IPS DF 4.7 (cell line): ENCODE results near the gene RPTOR.
"Not testable (repeated sequence)": the region's sequence is repeated elsewhere in the genome, so short reads cannot be mapped to it uniquely, and the experiment has no call there.

Experiments
- DNase-seq: peaks from one replicate; pipeline ENCODE4 v3.0.0-alpha.2; 2013; ENCODE audit warnings: low spot score; ENCODE audit errors: extremely low read depth

RPTOR gene

DNA sequence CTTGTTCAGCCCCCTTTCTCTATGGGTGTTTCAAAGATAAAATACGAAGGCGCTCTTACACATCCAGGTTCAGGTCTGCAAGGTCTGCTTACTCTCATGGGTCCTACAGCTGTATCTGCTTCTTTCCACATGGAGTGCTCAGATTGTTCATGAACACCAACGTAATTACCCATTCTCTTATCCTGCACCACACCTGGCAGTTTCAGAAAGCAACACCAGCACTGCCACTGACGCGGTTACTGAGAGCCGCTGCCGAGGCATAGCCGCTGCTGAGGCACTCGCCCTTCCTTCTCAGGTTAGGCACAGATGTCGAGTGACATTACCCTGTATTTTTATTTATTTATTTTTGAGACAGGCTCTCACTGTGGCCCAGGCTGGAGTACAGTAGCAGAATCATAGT lies 147.1 kb downstream of the RPTOR start:
- no peak for DNase-seq

DNA sequence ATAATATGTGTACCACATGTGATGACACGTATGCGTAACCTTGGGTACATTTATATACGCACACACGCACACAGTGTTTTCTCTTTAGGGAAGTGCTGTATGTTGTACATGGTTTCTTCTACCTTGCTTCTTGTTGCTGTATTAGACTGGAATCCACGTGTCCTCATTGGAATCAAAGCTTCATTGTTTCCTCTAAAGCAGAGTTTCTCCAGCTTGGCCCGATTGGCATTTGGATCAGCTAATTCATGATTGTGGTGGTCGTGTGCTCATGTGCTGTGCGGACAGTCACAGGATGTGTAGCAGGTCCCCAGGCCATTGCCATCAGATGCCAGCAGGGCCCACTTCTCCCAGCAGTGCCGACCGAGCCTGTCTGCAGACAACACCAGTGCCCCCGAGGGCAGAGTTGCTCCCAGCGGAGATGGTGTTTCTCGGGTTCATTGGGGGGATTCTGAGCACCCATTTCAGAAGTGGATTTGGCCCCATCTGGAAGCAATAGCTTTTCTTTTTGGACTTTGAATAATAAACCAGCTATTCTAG lies 148.4 kb downstream of the RPTOR start:
- no peak for DNase-seq

DNA sequence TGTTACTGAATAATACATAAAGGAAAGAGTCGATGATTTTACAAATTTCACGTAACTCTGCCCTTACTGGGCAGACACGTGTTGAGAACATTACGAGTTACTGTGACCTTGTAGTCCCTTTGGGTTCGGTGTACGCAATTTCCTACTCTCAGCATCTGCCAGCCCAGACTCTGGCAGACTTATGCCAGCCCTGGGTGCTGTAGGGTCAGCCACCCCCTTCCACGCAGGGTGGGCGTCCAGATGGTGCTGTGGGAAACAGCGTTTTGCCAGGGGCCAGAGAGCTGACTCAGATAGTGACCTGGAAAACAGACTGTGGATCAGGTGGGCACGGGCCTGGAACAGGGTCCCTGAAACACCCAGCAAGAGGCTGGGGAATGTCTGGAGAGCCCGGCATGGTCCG lies 148.9 kb downstream of the RPTOR start:
- DNase-seq, result no peak

DNA sequence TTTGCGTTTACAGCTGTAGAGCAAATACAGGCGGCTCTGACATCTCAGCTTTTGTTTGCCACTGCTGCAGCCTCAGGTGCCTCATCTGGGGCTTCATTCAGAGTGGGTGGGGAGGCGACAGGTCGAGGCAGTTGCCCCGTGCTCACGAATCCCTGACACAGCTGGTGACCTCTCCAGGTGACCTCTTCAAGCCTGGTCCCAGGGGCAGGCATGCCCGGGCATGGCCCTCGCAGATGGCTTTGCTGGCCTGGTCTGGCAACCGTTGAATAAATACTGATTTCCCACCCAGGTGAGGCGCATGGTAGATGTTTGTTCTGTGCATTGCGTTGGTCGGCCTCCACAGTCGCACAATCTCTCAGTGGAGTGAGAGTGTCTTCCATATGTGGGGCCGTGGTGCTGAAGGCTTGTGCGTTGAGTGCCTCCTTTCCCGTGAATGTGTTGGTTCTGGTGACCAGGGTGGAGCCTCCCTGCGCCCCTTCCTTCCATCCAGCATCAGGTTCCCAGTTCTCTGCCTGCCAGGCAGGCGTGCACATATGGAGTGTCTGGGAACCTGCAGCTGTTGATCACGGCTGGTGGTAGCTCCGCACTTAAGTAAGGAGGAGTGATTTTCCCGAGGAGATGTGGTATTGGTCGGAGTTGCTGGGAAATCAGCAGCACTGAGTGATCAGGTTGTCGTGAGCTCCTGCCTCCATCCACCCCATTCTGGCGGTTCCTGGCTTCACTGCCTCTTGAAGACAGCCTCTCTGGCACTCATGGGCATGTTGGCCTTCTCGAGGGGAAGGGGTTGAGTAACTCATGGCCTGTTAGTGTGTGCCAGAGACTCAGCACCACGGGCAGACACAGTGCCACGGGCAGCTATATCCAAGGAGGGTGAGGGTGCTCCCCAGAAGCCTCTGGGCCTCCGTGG lies 149.7 kb downstream of the RPTOR start:
- DNase-seq, result no peak

DNA sequence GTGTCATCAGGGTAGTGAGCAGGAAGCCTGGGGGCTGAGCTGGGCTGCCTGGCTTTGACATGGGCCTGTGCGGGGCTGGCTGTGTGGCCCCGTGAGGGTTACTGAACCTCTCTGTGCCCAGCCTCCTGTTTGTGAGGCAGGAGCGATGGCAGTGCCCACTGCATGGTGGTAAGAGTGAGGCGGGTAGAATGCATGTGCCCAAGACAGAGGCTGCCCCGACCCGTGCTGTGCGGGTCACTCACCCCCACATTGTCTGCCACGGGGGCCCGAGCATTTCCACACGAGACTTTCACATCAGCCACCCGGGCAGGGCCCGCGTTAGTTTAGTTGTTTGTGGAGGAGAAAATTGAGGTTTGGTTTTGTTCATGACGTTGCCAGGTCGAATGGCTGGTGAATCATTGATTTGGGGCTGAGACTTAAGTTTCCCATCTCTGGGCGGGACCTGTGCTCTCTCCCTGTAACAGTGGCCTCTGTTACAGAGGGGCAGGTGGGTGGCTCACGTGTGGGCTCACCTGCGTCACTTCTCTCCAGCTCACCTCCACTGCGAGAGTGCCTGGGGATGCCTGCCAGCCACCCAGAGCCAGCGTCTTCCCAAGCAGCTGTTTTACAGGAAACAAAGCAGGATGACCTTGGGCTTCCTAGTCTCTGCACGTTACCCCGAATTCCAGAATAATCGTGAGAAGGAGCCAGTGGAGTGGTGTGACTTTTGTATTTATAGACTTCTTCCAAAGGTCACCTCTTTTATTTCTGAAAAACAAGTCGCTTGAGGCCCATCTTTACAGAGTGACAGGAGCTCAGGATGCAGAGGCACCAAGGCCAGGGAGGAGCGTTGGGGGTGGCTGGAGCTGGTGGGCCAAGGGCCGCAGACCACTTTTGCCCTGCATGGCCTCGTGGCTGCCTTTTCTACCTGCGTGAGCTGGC lies 150.6 kb downstream of the RPTOR start:
- DNase-seq, result no peak

DNA sequence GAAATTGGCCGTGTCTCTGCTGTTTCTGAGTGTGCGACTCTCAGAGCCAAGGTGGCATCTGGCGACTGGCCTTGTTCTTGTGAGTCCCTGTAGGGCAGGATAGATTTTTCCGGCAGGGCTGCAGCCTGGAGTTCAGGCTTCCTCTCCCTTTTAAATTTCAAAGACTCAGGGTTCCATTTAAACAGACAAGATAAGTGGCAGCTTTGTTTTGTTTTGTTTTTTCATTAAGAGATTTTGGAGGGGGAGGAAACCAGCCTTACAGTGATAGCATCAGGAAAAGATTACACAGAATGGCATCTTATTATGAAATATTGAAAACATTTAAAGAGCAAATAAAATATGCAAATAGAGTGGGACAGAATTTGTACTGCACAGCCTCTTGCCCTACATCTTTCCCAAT lies 151.3 kb downstream of the RPTOR start:
- DNase-seq, result no peak

DNA sequence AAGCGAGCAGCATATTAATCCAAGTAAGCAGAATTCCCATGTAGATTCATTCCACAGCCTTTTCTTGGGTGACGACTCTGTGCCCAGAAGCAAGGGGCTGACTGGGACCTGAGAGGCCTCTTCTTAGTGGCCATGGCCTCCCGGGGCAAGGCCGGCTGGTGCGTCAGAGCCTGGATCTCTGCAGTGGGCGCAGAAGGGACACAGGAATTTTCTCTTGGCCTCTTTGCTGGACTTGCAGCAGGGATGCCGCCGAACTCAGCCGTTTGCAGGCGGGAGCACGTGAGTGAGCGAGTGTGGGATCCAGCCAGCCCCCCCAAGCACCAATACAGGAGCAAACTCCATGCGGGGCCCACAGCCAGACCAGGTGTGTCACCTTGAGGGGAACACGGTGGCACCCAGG lies 151.8 kb downstream of the RPTOR start:
- DNase-seq, result no peak

DNA sequence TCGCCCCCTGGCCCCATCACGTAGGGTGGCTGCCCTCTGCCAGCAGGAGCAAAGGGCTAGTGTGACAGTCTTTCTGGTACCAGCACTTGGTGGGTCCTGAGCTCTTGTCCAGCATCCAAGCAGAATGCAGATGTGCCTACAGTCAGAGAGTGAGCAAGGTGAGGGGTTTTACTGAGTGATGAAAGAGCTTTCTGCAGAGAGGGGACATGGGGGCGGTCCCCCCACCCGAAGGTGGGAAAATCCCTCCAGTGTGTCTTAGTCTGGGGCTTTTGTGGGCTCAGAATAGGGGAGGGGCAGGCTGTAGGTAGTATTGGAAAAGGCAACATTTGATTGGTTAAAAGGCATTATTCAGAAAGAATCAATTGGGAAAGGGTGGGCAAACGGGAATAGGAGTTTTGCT lies 152.3 kb downstream of the RPTOR start:
- no peak for DNase-seq

DNA sequence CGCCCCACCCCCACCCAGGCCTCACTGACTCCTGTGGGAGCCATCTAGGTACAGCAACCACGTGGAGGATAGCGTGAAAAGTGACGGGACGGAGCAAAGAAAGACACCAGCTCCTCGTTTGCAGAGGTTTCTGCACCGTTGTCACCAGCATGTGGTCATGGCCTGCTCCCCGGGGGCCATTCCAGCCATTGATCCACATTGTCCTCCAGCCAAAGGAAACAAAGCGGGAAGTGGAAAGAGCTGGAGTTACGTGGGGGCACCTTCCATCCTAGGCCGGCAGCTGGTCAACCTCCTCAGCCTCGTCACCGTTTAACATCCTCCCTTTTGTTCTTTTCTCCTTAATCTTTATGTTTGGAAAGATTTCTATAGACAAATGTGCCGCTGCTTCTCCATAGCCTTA lies 153.7 kb downstream of the RPTOR start:
- DNase-seq, result no peak

DNA sequence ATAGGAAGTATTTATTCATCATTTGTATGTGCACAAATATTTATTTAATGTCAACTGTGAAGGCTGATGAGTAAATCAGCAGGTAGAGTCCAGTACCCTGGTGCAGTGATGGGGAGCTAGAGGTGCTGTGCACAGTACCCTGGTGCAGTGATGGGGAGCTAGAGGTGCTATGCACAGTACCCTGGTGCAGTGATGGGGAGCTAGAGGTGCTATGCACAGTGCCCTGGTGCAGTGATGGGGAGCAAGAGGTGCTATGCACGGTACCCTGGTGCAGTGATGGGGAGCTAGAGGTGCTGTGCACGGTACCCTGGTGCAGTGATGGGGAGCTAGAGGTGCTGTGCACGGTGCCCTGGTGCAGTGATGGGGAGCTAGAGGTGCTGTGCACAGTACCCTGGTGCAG lies 154.6 kb downstream of the RPTOR start:
- not testable (repeated sequence) for DNase-seq

DNA sequence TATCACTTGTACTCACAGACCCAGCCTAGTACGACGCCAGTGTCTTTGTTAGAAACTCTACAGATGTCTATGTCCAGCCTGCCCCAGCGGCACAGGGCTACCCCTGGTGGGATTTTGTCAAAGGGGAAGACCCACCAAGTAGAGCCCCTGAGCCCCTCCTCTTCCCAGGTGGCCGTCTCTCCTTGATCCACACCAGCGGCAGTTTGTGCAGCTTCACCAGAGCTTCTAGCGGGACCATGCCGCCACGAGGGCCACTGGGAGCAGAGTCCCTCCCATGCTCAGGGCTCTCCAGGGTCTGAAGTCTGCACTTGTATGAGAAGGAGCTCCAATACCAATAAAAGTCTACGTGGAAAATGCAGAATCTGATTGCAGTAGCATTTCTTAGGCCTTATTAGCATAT lies 157.1 kb downstream of the RPTOR start:
- DNase-seq, result no peak

DNA sequence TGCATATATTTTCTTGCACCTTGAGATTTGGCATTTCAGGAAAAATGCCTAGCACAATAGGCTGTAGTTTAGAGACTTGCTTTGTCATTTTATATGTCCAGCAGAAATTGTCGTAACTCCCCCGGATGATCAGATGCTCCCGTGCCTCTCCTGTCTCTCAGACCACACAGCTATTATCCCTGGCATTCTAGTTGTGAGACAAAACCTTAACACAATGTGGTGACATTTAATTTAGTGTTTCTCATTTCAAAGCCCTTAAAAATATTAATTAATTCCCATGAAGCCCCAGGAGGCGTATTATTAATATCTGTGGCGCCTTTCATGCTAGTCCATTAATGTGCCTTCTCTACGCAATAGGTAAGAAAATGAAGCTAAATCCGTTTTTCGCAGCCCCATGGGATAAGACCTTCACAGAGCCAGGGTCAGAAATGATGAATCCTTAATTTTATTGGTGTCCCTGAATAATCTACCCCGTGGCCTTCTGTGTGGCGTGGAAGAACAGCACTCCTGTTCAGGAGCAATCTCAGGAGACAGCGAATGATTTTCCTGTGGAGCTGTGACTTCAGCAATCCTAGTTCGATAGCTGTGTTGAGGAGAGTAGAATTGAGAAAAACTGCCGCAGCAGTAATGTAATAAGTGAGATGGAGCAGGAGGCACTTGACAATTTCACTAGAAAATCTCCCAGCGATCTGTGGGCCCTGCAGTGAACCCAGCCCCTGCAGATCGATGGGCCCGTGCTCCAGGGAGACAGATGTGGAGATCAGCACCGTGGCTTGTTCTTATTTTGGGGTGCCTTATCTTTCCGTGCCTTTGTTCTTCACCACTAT lies 157.9 kb downstream of the RPTOR start:
- no peak for DNase-seq

DNA sequence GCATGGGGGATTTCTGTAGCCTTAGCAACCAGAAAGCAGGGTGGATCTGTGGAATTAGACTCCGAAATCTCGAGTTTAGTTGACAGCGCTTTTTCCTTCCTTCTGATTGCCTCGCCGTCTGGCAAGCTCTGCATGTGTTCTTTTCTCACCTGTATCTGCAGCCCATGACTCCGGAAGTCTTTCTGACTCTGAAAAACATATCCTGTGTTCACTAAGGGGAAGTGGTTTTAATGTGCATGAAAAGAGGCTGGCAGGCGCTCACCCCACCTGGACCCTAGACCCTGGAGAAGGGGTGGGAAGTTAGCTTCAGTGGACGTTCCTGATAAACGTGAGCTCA lies 158.5 kb downstream of the RPTOR start:
- no peak for DNase-seq

DNA sequence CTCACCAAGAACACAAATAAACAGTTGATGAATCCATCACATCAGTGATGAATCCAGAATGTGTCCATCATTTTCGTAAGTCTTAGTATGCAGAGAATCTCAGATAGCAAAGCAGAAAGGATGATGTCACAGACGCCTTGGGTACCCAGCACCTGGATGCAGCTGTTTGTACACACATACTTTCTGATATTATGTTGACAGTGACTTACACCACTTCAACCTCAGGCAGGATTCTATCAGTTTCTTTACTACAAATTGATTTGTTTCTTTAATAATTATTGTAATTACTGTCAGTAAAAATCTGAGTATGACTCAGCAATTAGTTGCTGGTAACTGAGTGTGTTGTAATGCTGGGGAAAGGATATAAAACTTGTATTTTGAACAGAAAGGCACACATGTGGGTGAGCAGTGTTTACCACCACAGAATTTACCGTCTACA lies 159.8 kb downstream of the RPTOR start:
- DNase-seq, result no peak

DNA sequence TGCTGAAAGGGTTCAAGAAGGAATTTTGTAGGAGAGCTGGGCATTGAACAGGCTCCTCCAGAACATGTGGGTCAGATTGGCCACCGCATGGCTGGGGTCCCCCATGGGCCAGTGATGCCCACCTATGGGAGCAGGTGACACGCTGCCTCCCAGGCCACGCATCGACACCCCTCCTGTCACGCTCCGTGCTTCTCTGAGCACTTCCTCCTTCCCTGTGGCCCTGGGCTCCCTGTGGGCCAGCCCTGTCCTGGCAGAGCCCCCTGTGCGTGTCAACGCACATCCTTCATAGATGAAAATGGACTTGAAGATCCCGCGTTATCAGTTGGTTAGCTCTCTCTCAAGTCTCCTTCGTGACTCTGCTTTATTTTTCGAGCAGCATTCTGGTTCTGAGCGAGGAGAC lies 160.3 kb downstream of the RPTOR start:
- no peak for DNase-seq

DNA sequence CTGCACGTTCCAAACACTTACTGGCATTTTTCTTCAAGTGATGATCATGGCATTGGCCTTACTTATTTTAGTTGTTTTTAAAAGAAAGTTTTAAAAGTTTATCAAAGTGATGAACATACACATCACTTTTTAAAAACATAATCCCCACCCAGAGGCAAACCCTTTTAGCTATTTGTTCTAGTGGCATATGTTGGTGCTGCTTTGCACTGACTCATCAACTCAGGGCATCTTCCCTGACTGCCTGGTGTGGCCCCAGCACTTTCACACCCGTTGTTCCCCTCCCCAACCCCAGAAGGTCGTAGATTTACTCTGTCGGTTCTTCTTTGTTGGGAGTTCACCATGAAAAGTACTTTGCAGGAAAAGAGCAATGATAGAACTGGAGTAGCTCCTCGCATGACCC lies 161.3 kb downstream of the RPTOR start:
- DNase-seq, result no peak

DNA sequence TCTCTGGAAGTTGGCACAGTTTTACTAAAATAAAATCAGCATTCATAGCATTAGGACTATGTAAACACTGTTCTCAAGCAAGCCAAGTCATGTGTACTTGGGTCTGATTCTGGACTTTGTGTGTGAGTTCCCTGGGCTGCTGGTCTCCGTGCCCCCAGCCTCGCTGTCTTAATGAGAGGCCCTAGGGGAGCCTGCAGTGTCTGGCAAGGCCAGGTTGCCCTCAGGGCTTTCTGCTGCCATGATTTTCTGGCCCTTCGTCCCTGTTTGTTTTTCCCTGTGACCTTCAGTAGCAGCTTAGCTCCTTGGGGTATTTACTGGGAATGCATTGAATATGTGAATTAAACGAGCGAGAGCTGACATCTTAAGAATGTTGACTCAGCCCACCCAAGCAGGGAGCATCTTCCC lies 161.8 kb downstream of the RPTOR start:
- no peak for DNase-seq

DNA sequence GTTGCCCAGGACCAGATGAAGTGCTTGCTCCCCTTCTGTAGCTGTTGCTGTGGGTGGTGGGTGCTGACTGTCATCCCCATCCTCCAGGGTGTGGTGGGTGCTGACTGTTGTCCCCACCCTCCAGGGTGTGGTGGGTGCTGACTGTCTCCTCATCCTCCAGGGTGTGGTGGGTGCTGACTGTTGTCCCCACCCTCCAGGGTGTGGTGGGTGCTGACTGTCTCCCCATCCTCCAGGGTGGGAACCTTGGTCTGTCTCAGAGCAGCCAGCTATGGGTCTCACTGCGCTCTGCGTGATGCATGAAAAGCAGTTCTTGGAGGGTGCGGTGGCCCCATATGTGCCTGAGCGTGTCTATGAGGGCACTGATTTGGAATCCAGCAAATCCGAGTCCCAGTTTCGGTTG lies 163.8 kb downstream of the RPTOR start:
- DNase-seq, result no peak

DNA sequence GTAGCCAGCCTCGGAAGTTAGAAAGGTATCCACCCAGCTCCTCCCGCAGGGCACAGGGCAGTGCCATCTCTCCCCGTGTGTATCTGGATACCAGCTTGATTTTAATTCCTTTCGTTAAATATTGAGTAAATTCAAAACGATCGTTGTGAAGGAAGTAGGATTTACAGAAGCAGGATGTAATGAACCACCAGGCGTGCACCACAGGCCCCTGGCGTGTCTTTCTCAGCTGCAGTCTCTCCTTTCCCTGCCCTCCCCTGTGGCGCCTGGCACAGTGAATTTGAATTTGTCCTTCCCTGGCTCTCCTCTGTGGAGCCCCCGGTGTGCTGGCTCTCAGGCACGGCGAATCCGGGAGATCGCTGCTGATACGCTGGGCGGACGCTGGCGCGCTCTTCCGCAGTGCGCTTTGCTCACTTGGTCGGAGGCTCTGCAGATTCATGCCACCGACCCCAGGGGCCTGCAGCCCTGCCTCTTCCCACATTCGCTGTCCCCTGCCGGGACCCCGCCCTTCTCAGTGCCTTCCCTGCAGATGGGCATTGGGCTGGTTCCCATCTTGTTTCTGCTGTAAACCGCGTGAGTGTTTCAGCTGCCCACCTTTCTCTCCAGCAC lies 164.6 kb downstream of the RPTOR start:
- no peak for DNase-seq

DNA sequence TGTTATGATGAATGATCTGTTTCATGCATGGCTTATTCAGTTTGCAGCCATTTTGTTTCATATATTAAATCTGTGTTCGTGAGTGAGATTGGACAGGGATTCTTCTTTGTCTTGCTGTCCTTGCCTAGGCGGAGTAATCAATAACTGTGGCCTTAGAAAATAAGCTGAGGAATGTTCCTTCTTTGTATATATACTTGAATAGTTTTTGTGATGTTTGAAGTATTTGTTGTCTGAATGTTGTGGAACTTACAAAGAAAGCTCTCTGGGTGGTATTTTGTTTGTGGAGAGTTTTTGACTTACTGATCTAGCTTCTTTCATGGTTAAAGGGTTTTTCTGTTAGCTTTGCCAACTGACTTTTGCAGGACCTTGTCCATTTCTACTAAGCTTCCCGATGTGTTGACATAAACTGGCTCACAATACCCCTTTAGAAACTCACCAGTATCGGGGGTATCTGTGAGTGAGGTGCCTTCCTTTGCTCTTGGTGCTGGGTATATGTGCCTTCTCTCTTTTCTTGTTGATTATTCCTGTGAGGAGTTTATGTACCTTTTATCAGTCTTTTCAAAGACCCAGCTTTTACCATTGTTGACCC lies 166.2 kb downstream of the RPTOR start:
- no peak for DNase-seq

DNA sequence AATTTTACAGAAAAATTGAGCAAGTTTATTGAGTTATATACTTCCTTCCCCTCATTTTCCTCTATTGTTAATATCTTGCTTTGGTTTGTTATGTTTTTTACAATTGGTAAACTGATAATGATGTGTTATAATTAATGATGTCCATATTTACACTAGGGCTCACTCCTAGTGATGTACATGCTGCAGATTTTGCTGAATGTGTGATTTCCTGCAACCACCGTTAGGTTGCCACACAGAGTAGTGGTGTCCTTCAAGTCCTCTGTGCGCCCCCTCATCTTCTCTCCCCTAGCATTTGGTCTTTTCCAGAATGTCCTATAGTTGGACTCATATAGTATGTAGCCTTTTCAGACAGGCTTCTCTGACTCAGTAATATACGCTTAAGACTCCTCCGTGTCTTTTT lies 167.5 kb downstream of the RPTOR start:
- no peak for DNase-seq
